IMR-90 (cell line): ENCODE measurements around the gene KDR.

Experiments
- CEBPB ChIP-seq: IDR thresholded peaks from 2 replicates; pipeline ENCODE4 v1.6.1; 2012; ENCODE audit warnings: low read depth, low read length, improper control_type of control experiment
- CHD1 ChIP-seq: IDR thresholded peaks from 2 replicates; pipeline ENCODE4 v1.6.1; 2012; ENCODE audit warnings: low read depth, low read length, improper control_type of control experiment
- FOS ChIP-seq: fragments of 150-350 bp; IDR thresholded peaks from 2 replicates; pipeline ENCODE4 v1.6.1; 2016; ENCODE audit warnings: low read depth, low read length
- MAFK ChIP-seq: IDR thresholded peaks from 2 replicates; pipeline ENCODE4 v1.6.1; 2012; ENCODE audit warnings: low read depth, low read length, improper control_type of control experiment
- MAZ ChIP-seq: IDR thresholded peaks from 2 replicates; pipeline ENCODE4 v1.6.1; 2012; ENCODE audit warnings: low read depth, mild to moderate bottlenecking, low read length, improper control_type of control experiment, moderate library complexity, borderline replicate concordance
- POLR2A ChIP-seq: IDR thresholded peaks from 2 replicates; pipeline ENCODE4 v1.6.1; 2012; ENCODE audit warnings: mild to moderate bottlenecking, low read depth, low read length
- RAD21 ChIP-seq: IDR thresholded peaks from 2 replicates; pipeline ENCODE4 v1.6.1; 2012; ENCODE audit warnings: low read length, improper control_type of control experiment
- RCOR1 ChIP-seq: IDR thresholded peaks from 2 replicates; pipeline ENCODE4 v1.6.1; 2012; ENCODE audit warnings: mild to moderate bottlenecking, low read length, improper control_type of control experiment; ENCODE audit not compliant: insufficient replicate concordance
- RFX5 ChIP-seq: IDR thresholded peaks from 2 replicates; pipeline ENCODE4 v1.8.0; 2012; ENCODE audit warnings: low read depth, mild to moderate bottlenecking, low read length, moderate library complexity
- SMC3 ChIP-seq: fragments of 150-350 bp; IDR thresholded peaks from 2 replicates; pipeline ENCODE4 v1.6.1; 2016; ENCODE audit warnings: low read depth, mild to moderate bottlenecking, antibody characterized with exemption, low read length, moderate library complexity
- TF ChIP-seq, protein P1 (sequence below): conservative IDR thresholded peaks from 2 replicates; pipeline ENCODE4 v1.5.1; 2012; ENCODE audit warnings: mild to moderate bottlenecking, low read depth, low read length, improper control_type of control experiment
- TF ChIP-seq, protein P2 (sequence below): fragments of 150-350 bp; IDR thresholded peaks from 2 replicates; pipeline ENCODE4 v1.6.1; 2017; ENCODE audit warnings: mild to moderate bottlenecking, antibody characterized with exemption, low read length, low read depth

GRCh38 chr4:55133951-55134350, 8.6 kb upstream of the KDR start:
- no peak for TF ChIP-seq CEBPB
- TF ChIP-seq, protein P1, sequence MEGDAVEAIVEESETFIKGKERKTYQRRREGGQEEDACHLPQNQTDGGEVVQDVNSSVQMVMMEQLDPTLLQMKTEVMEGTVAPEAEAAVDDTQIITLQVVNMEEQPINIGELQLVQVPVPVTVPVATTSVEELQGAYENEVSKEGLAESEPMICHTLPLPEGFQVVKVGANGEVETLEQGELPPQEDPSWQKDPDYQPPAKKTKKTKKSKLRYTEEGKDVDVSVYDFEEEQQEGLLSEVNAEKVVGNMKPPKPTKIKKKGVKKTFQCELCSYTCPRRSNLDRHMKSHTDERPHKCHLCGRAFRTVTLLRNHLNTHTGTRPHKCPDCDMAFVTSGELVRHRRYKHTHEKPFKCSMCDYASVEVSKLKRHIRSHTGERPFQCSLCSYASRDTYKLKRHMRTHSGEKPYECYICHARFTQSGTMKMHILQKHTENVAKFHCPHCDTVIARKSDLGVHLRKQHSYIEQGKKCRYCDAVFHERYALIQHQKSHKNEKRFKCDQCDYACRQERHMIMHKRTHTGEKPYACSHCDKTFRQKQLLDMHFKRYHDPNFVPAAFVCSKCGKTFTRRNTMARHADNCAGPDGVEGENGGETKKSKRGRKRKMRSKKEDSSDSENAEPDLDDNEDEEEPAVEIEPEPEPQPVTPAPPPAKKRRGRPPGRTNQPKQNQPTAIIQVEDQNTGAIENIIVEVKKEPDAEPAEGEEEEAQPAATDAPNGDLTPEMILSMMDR: no peak
- no peak for TF ChIP-seq RFX5
- no peak for TF ChIP-seq POLR2A
- no peak for TF ChIP-seq RCOR1
- TF ChIP-seq, protein P2, sequence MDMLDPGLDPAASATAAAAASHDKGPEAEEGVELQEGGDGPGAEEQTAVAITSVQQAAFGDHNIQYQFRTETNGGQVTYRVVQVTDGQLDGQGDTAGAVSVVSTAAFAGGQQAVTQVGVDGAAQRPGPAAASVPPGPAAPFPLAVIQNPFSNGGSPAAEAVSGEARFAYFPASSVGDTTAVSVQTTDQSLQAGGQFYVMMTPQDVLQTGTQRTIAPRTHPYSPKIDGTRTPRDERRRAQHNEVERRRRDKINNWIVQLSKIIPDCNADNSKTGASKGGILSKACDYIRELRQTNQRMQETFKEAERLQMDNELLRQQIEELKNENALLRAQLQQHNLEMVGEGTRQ: no peak
- TF ChIP-seq MAFK: no peak
- no peak for TF ChIP-seq MAZ
- TF ChIP-seq RAD21: no peak
- TF ChIP-seq CHD1: no peak
- no peak for TF ChIP-seq SMC3
- TF ChIP-seq FOS: no peak
